IMR-90 (cell line): ENCODE data around the gene GJA5. TPM values are rescaled to one million over a fixed set of nuclear protein-coding genes. Genes with fewer than 3 reads are reported as not detected.

Experiments
- ATAC-seq: fragments of 200-7000 bp; cut with Tn5 transposase; 2 replicates; pipeline ENCODE4 v1.9.1; 2020; ENCODE audit warnings: low read depth, mild to moderate bottlenecking, moderate library complexity
- BruUV-seq: library from RNA; stranded (reverse); fragments of 400-500 nt; replicated peaks from 2 replicates; lab custom pipeline; 2021; lab: Mats Ljungman, UMichigan
- CTCF ChIA-PET: fragments of 300-600 bp; formaldehyde crosslinking; extraction: SDS; loops from one replicate; lab custom pipeline; 2021; ENCODE audit warnings: antibody characterized with exemption; lab: Yijun Ruan, JAX
- POLR2A ChIA-PET: fragments of 300-600 bp; sonication (Branson Sonifier 250); formaldehyde crosslinking; loops from one replicate; lab custom pipeline; 2022; ENCODE audit warnings: antibody characterized with exemption; ENCODE audit not compliant: unreplicated experiment; lab: Charles Lee
- DNase-seq: peaks from one replicate; pipeline ENCODE4 v3.0.0; 2013
- H2AFZ ChIP-seq: replicated peaks from 2 replicates; pipeline ENCODE3; 2013; ENCODE audit warnings: low read length, mild to moderate bottlenecking; ENCODE audit not compliant: poor library complexity
- H2AK5ac ChIP-seq: 2 replicates; pipeline ENCODE4 v1.6.1; 2013; ENCODE audit warnings: low read depth, low read length, inconsistent platforms
- H2AK9ac ChIP-seq: replicated peaks from 2 replicates; pipeline ENCODE3; 2013; ENCODE audit warnings: mild to moderate bottlenecking, low read depth, low read length, moderate library complexity; ENCODE audit not compliant: poor library complexity
- H2BK120ac ChIP-seq: 2 replicates; pipeline ENCODE4 v1.6.1; 2013; ENCODE audit warnings: low read depth, low read length, inconsistent platforms
- H2BK15ac ChIP-seq: 3 replicates; pipeline ENCODE4 v1.6.1; 2013; ENCODE audit warnings: low read depth, low read length, inconsistent platforms
- H2BK20ac ChIP-seq: 2 replicates; pipeline ENCODE4 v1.6.1; 2013; ENCODE audit warnings: low read depth, mild to moderate bottlenecking, inconsistent platforms, low read length, moderate library complexity
- H2BK5ac ChIP-seq: 2 replicates; pipeline ENCODE4 v1.6.1; 2013; ENCODE audit warnings: mild to moderate bottlenecking, low read depth, low read length, inconsistent platforms; ENCODE audit not compliant: poor library complexity, severe bottlenecking
- H3K14ac ChIP-seq: replicated peaks from 2 replicates; pipeline ENCODE4 v1.6.1; 2013; ENCODE audit warnings: low read depth, low read length, inconsistent platforms
- H3K18ac ChIP-seq: 2 replicates; pipeline ENCODE4 v1.6.1; 2013; ENCODE audit warnings: low read depth, low read length, control low read depth
- H3K23ac ChIP-seq: 2 replicates; pipeline ENCODE4 v1.6.1; 2013; ENCODE audit warnings: low read depth, low read length, inconsistent platforms
- H3K27ac ChIP-seq: 2 replicates; pipeline ENCODE4 v1.5.1; 2013; ENCODE audit warnings: mild to moderate bottlenecking, control low read depth, low read length; ENCODE audit not compliant: insufficient read depth
- H3K27me3 ChIP-seq: 2 replicates; pipeline ENCODE4 v1.6.1; 2013; ENCODE audit warnings: low read length; ENCODE audit not compliant: control insufficient read depth, insufficient read depth
- H3K36me3 ChIP-seq: 2 replicates; pipeline ENCODE4 v1.6.1; 2013; ENCODE audit warnings: low read length, mixed read lengths; ENCODE audit not compliant: control insufficient read depth, insufficient read depth
- H3K4ac ChIP-seq: 2 replicates; pipeline ENCODE4 v1.6.1; 2013; ENCODE audit warnings: low read depth, low read length, inconsistent platforms
- H3K4me1 ChIP-seq: 2 replicates; pipeline ENCODE4 v1.6.1; 2013; ENCODE audit warnings: low read length, mixed read lengths; ENCODE audit not compliant: control insufficient read depth, insufficient read depth
- H3K4me2 ChIP-seq: 2 replicates; pipeline ENCODE4 v1.6.1; 2013; ENCODE audit warnings: low read depth, mild to moderate bottlenecking, control low read depth, low read length, moderate library complexity
- H3K4me3 ChIP-seq: 2 replicates; pipeline ENCODE4 v1.5.1; 2013; ENCODE audit warnings: low read depth, mild to moderate bottlenecking, control low read depth, low read length, moderate library complexity; ENCODE audit not compliant: insufficient read depth
- H3K56ac ChIP-seq: 2 replicates; pipeline ENCODE4 v1.6.1; 2013; ENCODE audit warnings: low read length, inconsistent platforms; ENCODE audit not compliant: insufficient read depth; ENCODE audit errors: extremely low read depth
- H3K79me1 ChIP-seq, 2 experiments: 2 replicates each; pipeline ENCODE4 v1.6.1; 2013; ENCODE audit warnings: low read length in 2 of 2, inconsistent platforms in 1 of 2, low read depth in 1 of 2
- H3K9ac ChIP-seq: 2 replicates; pipeline ENCODE4 v1.6.1; 2013; ENCODE audit warnings: low read depth, low read length, control low read depth
- H3K9me1 ChIP-seq: 2 replicates; pipeline ENCODE4 v1.6.1; 2013; ENCODE audit warnings: low read length, inconsistent platforms; ENCODE audit not compliant: insufficient read depth
- H3K9me3 ChIP-seq: 2 replicates; pipeline ENCODE4 v1.6.1; 2013; ENCODE audit warnings: low read length; ENCODE audit not compliant: control insufficient read depth, insufficient read depth
- H4K20me1 ChIP-seq: 2 replicates; pipeline ENCODE4 v1.6.1; 2013; ENCODE audit warnings: low read length, inconsistent platforms; ENCODE audit not compliant: insufficient read depth
- H4K5ac ChIP-seq: 2 replicates; pipeline ENCODE4 v1.6.1; 2013; ENCODE audit warnings: mild to moderate bottlenecking, low read depth, low read length, control low read depth
- H4K8ac ChIP-seq, 2 experiments: 2 replicates each; pipeline ENCODE4 v1.6.1; 2013; ENCODE audit warnings: low read depth in 2 of 2, low read length in 2 of 2, control low read depth in 1 of 2, inconsistent platforms in 1 of 2
- H4K91ac ChIP-seq: 2 replicates; pipeline ENCODE4 v1.6.1; 2013; ENCODE audit warnings: low read depth, low read length, inconsistent platforms; ENCODE audit not compliant: insufficient read depth
- BHLHE40 ChIP-seq: fragments of 150-350 bp; IDR thresholded peaks from 2 replicates; pipeline ENCODE4 v1.6.1; 2016; ENCODE audit warnings: mild to moderate bottlenecking, low read depth, low read length
- CEBPB ChIP-seq: IDR thresholded peaks from 2 replicates; pipeline ENCODE4 v1.6.1; 2012; ENCODE audit warnings: low read depth, low read length, improper control_type of control experiment
- CHD1 ChIP-seq: IDR thresholded peaks from 2 replicates; pipeline ENCODE4 v1.6.1; 2012; ENCODE audit warnings: low read depth, low read length, improper control_type of control experiment
- ELK1 ChIP-seq: fragments of 150-350 bp; IDR thresholded peaks from 2 replicates; pipeline ENCODE4 v1.6.1; 2016; ENCODE audit warnings: low read depth, mild to moderate bottlenecking, low read length, moderate library complexity, borderline replicate concordance
- FOS ChIP-seq: fragments of 150-350 bp; IDR thresholded peaks from 2 replicates; pipeline ENCODE4 v1.6.1; 2016; ENCODE audit warnings: low read depth, low read length
- MAFK ChIP-seq: IDR thresholded peaks from 2 replicates; pipeline ENCODE4 v1.6.1; 2012; ENCODE audit warnings: low read depth, low read length, improper control_type of control experiment
- MAZ ChIP-seq: IDR thresholded peaks from 2 replicates; pipeline ENCODE4 v1.6.1; 2012; ENCODE audit warnings: low read depth, mild to moderate bottlenecking, low read length, improper control_type of control experiment, moderate library complexity, borderline replicate concordance
- MXI1 ChIP-seq: IDR thresholded peaks from 2 replicates; pipeline ENCODE4 v1.6.1; 2012; ENCODE audit warnings: low read depth, mild to moderate bottlenecking, low read length, moderate library complexity, borderline replicate concordance
- NFE2L2 ChIP-seq: fragments of 150-350 bp; IDR thresholded peaks from 2 replicates; pipeline ENCODE4 v1.6.1; 2016; ENCODE audit warnings: low read depth, mild to moderate bottlenecking, low read length
- POLR2A ChIP-seq: IDR thresholded peaks from 2 replicates; pipeline ENCODE4 v1.6.1; 2012; ENCODE audit warnings: mild to moderate bottlenecking, low read depth, low read length
- RAD21 ChIP-seq: IDR thresholded peaks from 2 replicates; pipeline ENCODE4 v1.6.1; 2012; ENCODE audit warnings: low read length, improper control_type of control experiment
- RCOR1 ChIP-seq: IDR thresholded peaks from 2 replicates; pipeline ENCODE4 v1.6.1; 2012; ENCODE audit warnings: mild to moderate bottlenecking, low read length, improper control_type of control experiment; ENCODE audit not compliant: insufficient replicate concordance
- RFX5 ChIP-seq: IDR thresholded peaks from 2 replicates; pipeline ENCODE4 v1.8.0; 2012; ENCODE audit warnings: low read depth, mild to moderate bottlenecking, low read length, moderate library complexity
- SMC3 ChIP-seq: fragments of 150-350 bp; IDR thresholded peaks from 2 replicates; pipeline ENCODE4 v1.6.1; 2016; ENCODE audit warnings: low read depth, mild to moderate bottlenecking, antibody characterized with exemption, low read length, moderate library complexity
- dilution Hi-C: fragments of 300-500 bp; cut with HindIII; formaldehyde crosslinking; loops from one replicate; pipeline ENCODE4 v1.14.3; 2018; ENCODE audit warnings: low sequenced_read_pairs; ENCODE audit not compliant: unreplicated experiment
- in situ Hi-C: fragments of 300-500 bp; cut with MboI; formaldehyde crosslinking; loops from 3 replicates; pipeline ENCODE4 v1.14.3; 2019; ENCODE audit warnings: low sequenced_read_pairs, inconsistent platforms, mixed read lengths
- intact Hi-C: fragments of 100-400 bp; cut with micrococcal nuclease; formaldehyde crosslinking; loops from 2 replicates; pipeline ENCODE4 v1.10.0; 2022
- polyA plus RNA-seq, 3 experiments: library from polyadenylated mRNA; depleted of rRNA; stranded (reverse); fragments of >200 nt; gene quantifications; 2 replicates each; pipeline ENCODE4 v1.2.3, GENCODE V29; 2012; ENCODE audit warnings: low replicate concordance in 1 of 3
- total RNA-seq: library from RNA; depleted of rRNA; stranded (reverse); fragments of >200 nt; gene quantifications from 2 replicates; pipeline ENCODE4 v1.2.3, GENCODE V29; 2012
- TF ChIP-seq, protein P1 (sequence below): fragments of 150-350 bp; IDR thresholded peaks from 2 replicates; pipeline ENCODE4 v1.6.1; 2017; ENCODE audit warnings: mild to moderate bottlenecking, antibody characterized with exemption, low read length, low read depth
- TF ChIP-seq, protein P2 (sequence below): conservative IDR thresholded peaks from 2 replicates; pipeline ENCODE4 v1.5.1; 2012; ENCODE audit warnings: mild to moderate bottlenecking, low read depth, low read length, improper control_type of control experiment

GJA5 gene
- total and polyA plus RNA-seq, 2 of the 4 experiments (the other 2 are of a cell fraction) = not detected

DNA sequence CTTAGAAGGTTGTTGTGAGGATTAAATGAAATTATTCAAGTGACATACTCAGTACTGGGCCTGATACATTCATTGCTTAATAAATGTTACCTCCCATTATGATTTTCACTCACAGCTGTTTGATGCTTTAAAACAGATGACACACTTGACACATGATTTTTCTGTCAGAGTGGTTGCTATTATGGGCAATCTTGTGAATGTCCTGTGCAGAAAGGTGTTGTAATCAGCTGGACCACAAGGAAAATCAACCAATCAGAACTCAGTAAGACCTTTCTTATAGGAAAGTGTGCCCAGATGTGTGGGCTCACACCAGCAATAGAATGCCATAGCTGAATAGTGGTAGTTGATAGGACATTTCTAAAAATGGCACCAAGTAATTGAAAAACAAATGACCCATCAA, 23.5 kb downstream of the GJA5 start:
- no peaks in the 10 kb centered on the region for H3K9me1 ChIP-seq
- no peak overlapping the region for H3K18ac ChIP-seq
- no peak overlapping the region for H2AK5ac ChIP-seq
- H2BK15ac ChIP-seq = no peak overlapping the region
- H3K14ac ChIP-seq = no peak overlapping the region
- no peaks in the 10 kb centered on the region for H4K20me1 ChIP-seq
- no peak overlapping the region for H2AFZ ChIP-seq
- H3K4ac ChIP-seq = no peak overlapping the region
- in situ Hi-C loops = no loop called here
- H4K91ac ChIP-seq = no peak overlapping the region
- intact Hi-C loops = no loop called here
- no peak overlapping the region for H4K8ac ChIP-seq
- no peaks in the 10 kb centered on the region for H3K9me3 ChIP-seq
- no peak overlapping the region for H3K23ac ChIP-seq
- dilution Hi-C loops = no loop called here
- CTCF ChIA-PET = interaction anchor here (0.8 kb wide), 1 partner anchor 15 kb away, joined by 3 read pairs; no protein-coding TSS in a partner anchor
- no peak overlapping the region for H2BK20ac ChIP-seq
- DNase-seq = no peak
- H3K4me3 ChIP-seq = no peak overlapping the region
- no peak overlapping the region for H2BK120ac ChIP-seq
- no peak overlapping the region for H3K4me2 ChIP-seq
- TF ChIP-seq BHLHE40 (no peak), ELK1 (no peak), NFE2L2 (no peak), RFX5 (no peak), CHD1 (no peak), RCOR1 (no peak), FOS (no peak), RAD21 (no peak), MXI1 (no peak), CEBPB (no peak), MAFK (no peak), SMC3 (no peak), MAZ (no peak), POLR2A (no peak)
- TF ChIP-seq, protein P1, sequence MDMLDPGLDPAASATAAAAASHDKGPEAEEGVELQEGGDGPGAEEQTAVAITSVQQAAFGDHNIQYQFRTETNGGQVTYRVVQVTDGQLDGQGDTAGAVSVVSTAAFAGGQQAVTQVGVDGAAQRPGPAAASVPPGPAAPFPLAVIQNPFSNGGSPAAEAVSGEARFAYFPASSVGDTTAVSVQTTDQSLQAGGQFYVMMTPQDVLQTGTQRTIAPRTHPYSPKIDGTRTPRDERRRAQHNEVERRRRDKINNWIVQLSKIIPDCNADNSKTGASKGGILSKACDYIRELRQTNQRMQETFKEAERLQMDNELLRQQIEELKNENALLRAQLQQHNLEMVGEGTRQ = no peak
- TF ChIP-seq, protein P2, sequence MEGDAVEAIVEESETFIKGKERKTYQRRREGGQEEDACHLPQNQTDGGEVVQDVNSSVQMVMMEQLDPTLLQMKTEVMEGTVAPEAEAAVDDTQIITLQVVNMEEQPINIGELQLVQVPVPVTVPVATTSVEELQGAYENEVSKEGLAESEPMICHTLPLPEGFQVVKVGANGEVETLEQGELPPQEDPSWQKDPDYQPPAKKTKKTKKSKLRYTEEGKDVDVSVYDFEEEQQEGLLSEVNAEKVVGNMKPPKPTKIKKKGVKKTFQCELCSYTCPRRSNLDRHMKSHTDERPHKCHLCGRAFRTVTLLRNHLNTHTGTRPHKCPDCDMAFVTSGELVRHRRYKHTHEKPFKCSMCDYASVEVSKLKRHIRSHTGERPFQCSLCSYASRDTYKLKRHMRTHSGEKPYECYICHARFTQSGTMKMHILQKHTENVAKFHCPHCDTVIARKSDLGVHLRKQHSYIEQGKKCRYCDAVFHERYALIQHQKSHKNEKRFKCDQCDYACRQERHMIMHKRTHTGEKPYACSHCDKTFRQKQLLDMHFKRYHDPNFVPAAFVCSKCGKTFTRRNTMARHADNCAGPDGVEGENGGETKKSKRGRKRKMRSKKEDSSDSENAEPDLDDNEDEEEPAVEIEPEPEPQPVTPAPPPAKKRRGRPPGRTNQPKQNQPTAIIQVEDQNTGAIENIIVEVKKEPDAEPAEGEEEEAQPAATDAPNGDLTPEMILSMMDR = no peak
- POLR2A ChIA-PET = no interaction called here
- H3K56ac ChIP-seq = no peak overlapping the region
- no TSS peak for BruUV-seq
- no peak overlapping the region for H3K9ac ChIP-seq
- H3K27me3 ChIP-seq = no peaks in the 10 kb centered on the region
- no peaks in the 10 kb centered on the region for H3K4me1 ChIP-seq
- no peak overlapping the region for H2BK5ac ChIP-seq
- no peak overlapping the region for H2AK9ac ChIP-seq
- ATAC-seq = no peak
- no peaks in the 10 kb centered on the region for H3K36me3 ChIP-seq
- H3K79me1 ChIP-seq = no peaks in the 10 kb centered on the region
- no peak overlapping the region for H4K5ac ChIP-seq
- H3K27ac ChIP-seq = no peak overlapping the region
